DND-41 (cell line): Measurements from ENCODE around the gene IQSEC1.

Experiments
- ATAC-seq: fragments of 200-7000 bp; cut with Tn5 transposase; 3 replicates; pipeline ENCODE4 v1.9.1; 2021; ENCODE audit warnings: low read depth; ENCODE audit not compliant: insufficient read depth
- DNase-seq: peaks from one replicate; pipeline ENCODE4 v3.0.0-alpha.2; 2020
- H2AFZ ChIP-seq: 2 replicates; pipeline ENCODE4 v1.6.0; 2012; ENCODE audit warnings: low read depth, low read length
- H3K27ac ChIP-seq: 2 replicates; pipeline ENCODE4 v1.5.1; 2012; ENCODE audit warnings: low read length, inconsistent platforms
- H3K27me3 ChIP-seq: fragments of 200-600 bp; sonication (generic); 2 replicates; pipeline ENCODE4 v1.6.0; 2012; ENCODE audit warnings: low read length, mild to moderate bottlenecking, inconsistent platforms; ENCODE audit not compliant: insufficient read depth, poor library complexity
- H3K36me3 ChIP-seq: 2 replicates; pipeline ENCODE4 v1.5.1; 2012; ENCODE audit warnings: low read length, inconsistent platforms; ENCODE audit not compliant: insufficient read depth
- H3K4me1 ChIP-seq: 2 replicates; pipeline ENCODE4 v1.5.1; 2012; ENCODE audit warnings: mild to moderate bottlenecking, low read length; ENCODE audit not compliant: insufficient read depth
- H3K4me2 ChIP-seq: 2 replicates; pipeline ENCODE4 v1.6.0; 2012; ENCODE audit warnings: mild to moderate bottlenecking, moderate library complexity, low read length, inconsistent platforms; ENCODE audit not compliant: insufficient read depth
- H3K4me3 ChIP-seq, 2 experiments: fragments of 200-600 bp in 1 of 2; shearing (Covaris generic) in 1 of 2; 2 replicates each; pipeline ENCODE4 v1.5.1; 2012 to 2016; ENCODE audit warnings: inconsistent platforms in 2 of 2, low read length in 2 of 2, mild to moderate bottlenecking in 2 of 2, low read depth in 1 of 2, moderate library complexity in 1 of 2
- H3K79me2 ChIP-seq: 2 replicates; pipeline ENCODE4 v1.6.0; 2012; ENCODE audit warnings: low read length, inconsistent platforms; ENCODE audit not compliant: insufficient read depth
- H3K9ac ChIP-seq: 2 replicates; pipeline ENCODE4 v1.6.0; 2012; ENCODE audit warnings: low read depth, mild to moderate bottlenecking, inconsistent platforms, low read length, moderate library complexity
- H3K9me3 ChIP-seq: 2 replicates; pipeline ENCODE4 v1.5.1; 2012; ENCODE audit warnings: low read length, moderate library complexity, mild to moderate bottlenecking, inconsistent platforms; ENCODE audit not compliant: insufficient read depth, severe bottlenecking
- H4K20me1 ChIP-seq: 2 replicates; pipeline ENCODE4 v1.6.0; 2012; ENCODE audit warnings: low read length; ENCODE audit not compliant: insufficient read depth
- CTCF ChIP-seq: IDR thresholded peaks from 2 replicates; pipeline ENCODE4 v1.5.1; 2012; ENCODE audit warnings: borderline replicate concordance, low read length, moderate library complexity, mild to moderate bottlenecking; ENCODE audit not compliant: poor library complexity, severe bottlenecking; ENCODE audit errors: extremely low read depth
- EZH2 ChIP-seq: IDR thresholded peaks from 3 replicates; pipeline ENCODE4 v1.6.1; 2012; ENCODE audit warnings: borderline replicate concordance, low read depth, mild to moderate bottlenecking, moderate library complexity, low read length, inconsistent platforms; ENCODE audit not compliant: severe bottlenecking

IQSEC1 gene

GRCh38 chr3:12953201-12953995, 119.8 kb downstream of the IQSEC1 start:
- Histone ChIP-seq H3K36me3 (no peaks in the 10 kb centered on the region), H3K79me2 (peaks cover 15% of the 10 kb centered on the region), H4K20me1 (peaks cover 62% of the 10 kb centered on the region), H3K27ac (no peak overlapping the region), H3K4me1 (0 out of 2 replicates have a peak, but pooled peaks cover 2% of the 10 kb centered on the region), H3K9me3 (no peaks in the 10 kb centered on the region), H3K4me3 (no peak overlapping the region), H2AFZ (no peak overlapping the region), H3K4me2 (no peak overlapping the region), H3K27me3 (no peaks in the 10 kb centered on the region), H3K9ac (no peak overlapping the region)
- TF ChIP-seq EZH2 (no peak), CTCF (no peak)
- ATAC-seq (no peak), DNase-seq (no peak)

- Histone ChIP-seq H3K9ac (no peak overlapping the region), H3K4me3 (no peak overlapping the region), H4K20me1 (peaks cover 65% of the 10 kb centered on the region), H3K79me2 (peaks cover 12% of the 10 kb centered on the region), H3K4me1 (0 out of 2 replicates have a peak, but pooled peaks cover 2% of the 10 kb centered on the region), H3K27ac (no peak overlapping the region), H3K9me3 (no peaks in the 10 kb centered on the region), H3K27me3 (no peaks in the 10 kb centered on the region), H3K4me2 (no peak overlapping the region), H2AFZ (no peak overlapping the region), H3K36me3 (no peaks in the 10 kb centered on the region)
- DNase-seq (no peak), ATAC-seq (no peak)
- TF ChIP-seq EZH2 = no peak
- TF ChIP-seq CTCF = no peak
Measured at GRCh38 chr3:12952343-12953200, 120.7 kb downstream of the IQSEC1 start.

- TF ChIP-seq CTCF (peak; percentile 5), EZH2 (no peak)
- H3K9ac ChIP-seq = no peak overlapping the region
- peaks cover 63% of the 10 kb centered on the region for H4K20me1 ChIP-seq
- no peaks in the 10 kb centered on the region for H3K36me3 ChIP-seq
- no peak for DNase-seq
- H3K9me3 ChIP-seq = no peaks in the 10 kb centered on the region
- H3K4me3 ChIP-seq = no peak overlapping the region
- no peak overlapping the region for H2AFZ ChIP-seq
- no peak overlapping the region for H3K4me2 ChIP-seq
- no peak overlapping the region for H3K27ac ChIP-seq
- H3K4me1 ChIP-seq = no peaks in the 10 kb centered on the region
- H3K79me2 ChIP-seq = peaks cover 6% of the 10 kb centered on the region
- ATAC-seq = peak; percentile 62
- no peaks in the 10 kb centered on the region for H3K27me3 ChIP-seq
Measured at GRCh38 chr3:12948891-12949711, 124.1 kb downstream of the IQSEC1 start.
